Activated naive CD8-positive, alpha-beta T cell treated with anti-CD3 and anti-CD28 coated beads, Interleukin-2, amount 10 ng/mL, durations not matched to agents 7 days and 5 days (primary cell): ENCODE results near the gene INO80B. TPM values are rescaled to one million over a fixed set of nuclear protein-coding genes. Genes with fewer than 3 reads are reported as not detected.

Source experiments
- ATAC-seq: fragments of 150-1000 bp; cut with Tn5 transposase; one replicate; pipeline ENCODE4 v1.10.0; 2021; ENCODE audit warnings: low read depth, moderate library complexity
- POLR2A ChIA-PET: fragments of 350-600 bp; sonication (Branson Sonifier 250); formaldehyde crosslinking; loops from one replicate; lab custom pipeline; 2021; ENCODE audit warnings: antibody characterized with exemption; lab: Charles Lee
- DNase-seq: peaks from one replicate; pipeline ENCODE4 v3.0.0; 2021
- H3K27ac Mint-ChIP-seq: one replicate; pipeline ENCODE4 v1.8.0; 2022; ENCODE audit warnings: mild to moderate bottlenecking, mixed read lengths
- H3K27me3 Mint-ChIP-seq: one replicate; pipeline ENCODE4 v1.8.0; 2022; ENCODE audit warnings: mild to moderate bottlenecking, moderate library complexity, mixed read lengths
- H3K36me3 Mint-ChIP-seq: one replicate; pipeline ENCODE4 v1.8.0; 2021; ENCODE audit warnings: mild to moderate bottlenecking, mixed read lengths
- H3K4me1 Mint-ChIP-seq: one replicate; pipeline ENCODE4 v1.8.0; 2021; ENCODE audit warnings: mixed read lengths
- H3K4me3 Mint-ChIP-seq: one replicate; pipeline ENCODE4 v1.8.0; 2022; ENCODE audit warnings: mild to moderate bottlenecking, moderate library complexity, mixed read lengths
- H3K9me3 Mint-ChIP-seq: one replicate; pipeline ENCODE4 v1.8.0; 2021; ENCODE audit warnings: mixed read lengths
- total RNA-seq, 2 experiments: library from RNA; stranded (reverse); gene quantifications; one replicate each; pipeline ENCODE4 v1.2.3, GENCODE V29; 2021

INO80B gene
- total RNA-seq, 2 experiments from 2014 or later: 46.8 to 51.4 TPM

DNA sequence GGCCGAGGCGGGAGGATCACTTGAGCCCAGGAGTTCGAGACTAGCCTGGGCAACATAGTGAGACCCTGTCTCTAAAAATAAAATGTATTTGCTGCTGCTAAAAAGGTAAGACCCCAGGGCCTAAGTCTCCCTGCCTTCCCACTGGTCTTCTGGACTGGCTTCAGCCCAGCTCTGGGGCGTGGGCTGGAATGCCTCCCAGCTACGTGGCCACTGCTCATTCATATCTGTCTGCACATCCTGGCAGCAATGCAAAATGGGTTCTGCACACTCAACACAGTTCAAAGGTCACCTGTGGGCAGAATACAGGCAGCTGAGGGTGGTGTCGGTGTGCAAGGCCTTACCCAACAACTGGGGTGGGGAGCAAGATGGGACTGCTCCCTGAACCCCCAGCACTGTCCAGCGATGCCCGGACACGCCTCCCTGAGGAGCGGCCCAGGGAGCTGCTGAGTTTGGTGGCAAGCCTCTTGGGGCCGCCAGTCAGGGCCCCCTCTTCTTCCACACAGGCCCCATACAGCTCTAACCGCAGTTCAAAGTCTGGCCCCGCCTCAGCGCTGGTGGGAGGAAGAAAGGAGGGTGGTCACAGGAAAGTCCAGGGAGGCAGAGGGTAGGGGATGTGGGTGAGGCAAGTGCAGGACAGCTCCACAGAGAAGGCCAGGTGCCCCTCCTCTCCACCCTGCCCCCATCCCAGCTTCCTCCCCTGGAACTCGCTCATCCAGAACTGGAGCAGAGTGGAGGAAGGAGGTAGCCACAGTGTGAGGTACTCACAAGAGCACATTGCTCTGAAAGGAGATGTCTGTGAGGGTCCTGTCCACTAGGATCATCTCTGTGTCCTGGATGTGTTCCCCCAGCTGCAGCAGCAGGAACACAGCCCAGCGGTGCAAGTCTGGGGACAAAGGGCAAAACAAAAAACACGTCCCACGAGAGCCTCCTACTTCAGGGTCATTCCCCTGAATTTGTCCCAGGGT is 25.1 kb upstream of the INO80B start:
- POLR2A ChIA-PET: no interaction called here
- Mint-ChIP-seq H3K36me3 (peaks cover 8% of the 10 kb centered on the region), H3K4me1 (no peaks in the 10 kb centered on the region), H3K27ac (no peak overlapping the region), H3K27me3 (no peaks in the 10 kb centered on the region), H3K4me3 (no peak overlapping the region), H3K9me3 (no peaks in the 10 kb centered on the region)
- ATAC-seq: no peak
- DNase-seq: no peak

DNA sequence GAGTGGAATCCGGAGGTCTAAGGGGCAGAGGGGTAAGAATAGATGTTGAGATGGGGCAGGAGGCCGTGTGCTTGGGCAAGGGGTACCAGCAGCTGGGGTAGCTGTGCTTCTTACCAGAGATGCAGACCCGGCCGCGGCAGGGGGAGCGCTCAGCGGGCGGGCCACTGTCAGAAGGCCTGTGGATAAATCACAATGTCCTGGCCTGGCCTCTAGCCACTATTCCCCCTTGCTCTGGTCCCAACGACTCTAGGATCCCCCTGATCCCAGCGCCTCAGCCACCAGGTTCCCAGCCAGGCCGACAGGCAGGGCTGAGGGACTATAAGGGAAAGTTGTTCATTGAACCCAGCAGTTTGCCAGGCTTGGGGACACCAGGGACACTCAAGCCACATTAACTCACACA is 24.4 kb upstream of the INO80B start:
- DNase-seq (no peak), ATAC-seq (no peak)
- no peaks in the 10 kb centered on the region for H3K4me1 Mint-ChIP-seq
- POLR2A ChIA-PET: interaction anchor here (0.8 to 1.2 kb wide), 2 partner anchors 10 to 14 kb away, joined by 3 read pairs; partner anchors contain the start of gene C2orf81
- peaks cover 3% of the 10 kb centered on the region for H3K36me3 Mint-ChIP-seq
- H3K4me3 Mint-ChIP-seq: no peak overlapping the region
- no peaks in the 10 kb centered on the region for H3K27me3 Mint-ChIP-seq
- H3K9me3 Mint-ChIP-seq: no peaks in the 10 kb centered on the region
- H3K27ac Mint-ChIP-seq: no peak overlapping the region

GRCh38 chr2:74436111-74436805 is 18.6 kb upstream of the INO80B start:
- no peak for DNase-seq
- H3K27me3 Mint-ChIP-seq: peaks cover 26% of the 10 kb centered on the region
- H3K4me3 Mint-ChIP-seq: no peak overlapping the region
- no peaks in the 10 kb centered on the region for H3K36me3 Mint-ChIP-seq
- peaks cover 4% of the 10 kb centered on the region for H3K4me1 Mint-ChIP-seq
- H3K27ac Mint-ChIP-seq: no peak overlapping the region
- POLR2A ChIA-PET: no interaction called here
- ATAC-seq: no peak
- H3K9me3 Mint-ChIP-seq: no peaks in the 10 kb centered on the region

DNA sequence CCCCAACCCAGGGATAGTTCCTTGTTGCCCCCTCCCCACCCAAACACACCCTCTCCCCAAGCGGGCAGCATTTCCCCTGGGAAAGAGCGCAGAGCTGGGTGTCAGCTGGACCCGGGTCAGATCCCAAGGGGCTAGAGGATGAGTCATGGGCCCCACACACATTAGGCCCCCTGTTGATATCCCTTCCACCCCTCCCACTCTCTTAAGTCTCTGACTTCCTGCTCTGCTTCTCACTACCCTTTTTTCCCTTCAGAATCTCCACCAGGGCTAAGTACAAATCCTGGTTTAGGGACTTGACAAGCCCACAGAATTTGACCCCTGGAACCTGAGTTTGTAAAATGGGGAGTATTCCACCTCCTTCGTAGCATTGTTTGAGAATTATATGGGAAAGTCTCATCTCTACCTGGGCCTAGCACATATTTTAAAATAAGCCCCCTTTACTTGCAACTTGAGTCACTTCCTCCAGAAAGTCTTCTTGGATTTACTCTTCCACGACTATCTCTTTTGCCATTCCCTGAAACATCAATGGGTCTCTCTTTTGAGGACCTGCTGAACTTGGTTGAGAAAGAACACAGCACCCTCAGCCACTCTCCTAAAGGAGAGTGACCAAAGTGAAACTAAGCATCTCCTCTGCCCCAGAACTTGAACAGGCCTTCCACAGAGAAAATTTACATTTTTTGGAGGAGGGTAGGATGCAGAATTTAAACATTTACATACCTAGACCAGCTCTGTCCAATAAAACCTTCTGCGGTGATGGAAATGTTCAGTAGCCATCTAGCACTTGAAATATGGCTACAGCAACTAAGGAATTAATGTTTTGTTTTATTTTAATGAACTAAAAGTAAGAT is 17.8 kb upstream of the INO80B start:
- H3K36me3 Mint-ChIP-seq: no peaks in the 10 kb centered on the region
- DNase-seq: no peak
- POLR2A ChIA-PET: no interaction called here
- peaks cover 4% of the 10 kb centered on the region for H3K4me1 Mint-ChIP-seq
- no peak overlapping the region for H3K27ac Mint-ChIP-seq
- no peaks in the 10 kb centered on the region for H3K9me3 Mint-ChIP-seq
- no peak overlapping the region for H3K4me3 Mint-ChIP-seq
- peaks cover 29% of the 10 kb centered on the region for H3K27me3 Mint-ChIP-seq
- ATAC-seq: no peak

DNA sequence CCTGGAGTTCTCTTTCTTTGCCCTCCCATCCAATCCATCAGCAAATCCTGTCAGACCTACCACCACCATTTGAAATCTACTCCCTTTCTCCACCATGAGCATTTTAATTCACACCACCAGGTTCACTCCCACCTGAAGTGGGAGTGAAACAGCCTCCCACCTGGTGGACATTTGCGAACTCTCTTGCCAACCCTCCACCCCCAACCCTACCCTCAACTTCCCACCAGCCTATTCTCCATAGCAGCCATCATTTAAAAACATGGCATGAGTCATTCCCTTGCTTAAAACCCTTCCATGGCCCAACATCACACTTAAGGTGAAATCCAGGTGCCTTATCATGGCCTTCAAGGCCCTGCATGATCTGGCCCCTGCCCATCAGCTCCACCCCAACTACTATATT is 16.6 kb upstream of the INO80B start:
- POLR2A ChIA-PET: interaction anchor here (1.6 kb wide), 1 partner anchor 17 kb away, joined by 5 read pairs; the partner anchor contains the start of genes C2orf81 and WDR54
- DNase-seq (no peak), ATAC-seq (no peak)
- no peak overlapping the region for H3K27ac Mint-ChIP-seq
- no peak overlapping the region for H3K4me3 Mint-ChIP-seq
- H3K36me3 Mint-ChIP-seq: peaks cover 1% of the 10 kb centered on the region
- peaks cover 39% of the 10 kb centered on the region for H3K27me3 Mint-ChIP-seq
- H3K4me1 Mint-ChIP-seq: peaks cover 5% of the 10 kb centered on the region
- H3K9me3 Mint-ChIP-seq: no peaks in the 10 kb centered on the region

GRCh38 chr2:74439373-74439772 is 15.5 kb upstream of the INO80B start:
- Mint-ChIP-seq H3K27me3 (peaks cover 48% of the 10 kb centered on the region), H3K36me3 (peaks cover 1% of the 10 kb centered on the region), H3K9me3 (no peaks in the 10 kb centered on the region), H3K4me1 (peaks cover 7% of the 10 kb centered on the region), H3K27ac (no peak overlapping the region), H3K4me3 (no peak overlapping the region)
- DNase-seq: no peak
- no peak for ATAC-seq
- POLR2A ChIA-PET: interaction anchor here (1.6 kb wide), 1 partner anchor 18 kb away, joined by 5 read pairs; the partner anchor contains the start of genes C2orf81 and WDR54

- DNase-seq (no peak), ATAC-seq (no peak)
- POLR2A ChIA-PET: interaction anchor here (0.8 to 1.6 kb wide), 4 partner anchors 12 to 19 kb away, joined by 3 to 5 read pairs (median 4); partner anchors contain the start of genes C2orf81 and WDR54
- H3K27me3 Mint-ChIP-seq: peaks cover 51% of the 10 kb centered on the region
- H3K9me3 Mint-ChIP-seq: no peaks in the 10 kb centered on the region
- peaks cover 1% of the 10 kb centered on the region for H3K36me3 Mint-ChIP-seq
- peaks cover 7% of the 10 kb centered on the region for H3K4me1 Mint-ChIP-seq
- H3K27ac Mint-ChIP-seq: no peak overlapping the region
- H3K4me3 Mint-ChIP-seq: no peak overlapping the region
Observed at GRCh38 chr2:74439803-74440377, 15.0 kb upstream of the INO80B start.

DNA sequence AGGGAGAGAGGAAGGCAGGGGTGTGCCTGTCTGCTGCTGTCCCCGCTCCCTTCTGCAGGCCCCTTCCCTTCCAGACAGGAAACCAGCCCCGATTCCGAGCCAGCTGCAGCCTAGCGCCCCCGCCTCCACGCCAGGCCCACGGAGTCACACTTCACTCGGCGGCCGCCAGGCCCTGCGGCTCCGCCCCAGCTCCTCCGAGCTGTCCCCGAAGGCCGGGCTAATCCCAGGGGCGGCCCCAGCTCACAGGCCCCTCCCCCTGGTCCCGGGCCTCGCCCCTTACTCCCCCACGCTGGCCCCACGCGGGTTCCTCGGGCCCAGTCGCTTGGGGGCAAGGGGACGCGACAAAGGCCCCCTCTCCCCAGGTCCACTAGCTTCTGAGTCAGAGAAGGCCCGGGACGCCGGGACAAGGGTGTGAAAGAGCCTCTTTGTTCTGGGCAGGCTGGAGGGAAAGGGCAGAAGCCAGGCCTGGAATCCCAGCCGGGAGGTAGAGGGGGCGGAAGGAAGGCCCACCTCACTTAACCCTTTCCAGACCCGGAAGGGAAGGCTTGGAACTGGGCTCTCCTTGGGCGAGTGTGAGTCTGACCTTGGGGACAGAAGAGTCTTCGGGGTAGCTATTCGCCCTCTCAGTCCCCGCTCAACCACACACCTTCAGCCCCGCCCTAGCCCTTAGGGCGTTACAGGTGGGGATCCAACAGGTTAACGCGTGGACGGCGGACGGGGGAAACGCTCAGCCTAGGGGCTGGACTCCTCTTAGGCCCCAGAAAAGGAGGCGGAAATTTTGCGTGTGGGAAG is 14.3 kb upstream of the INO80B start:
- Mint-ChIP-seq H3K4me1 (peaks cover 7% of the 10 kb centered on the region), H3K36me3 (peaks cover 1% of the 10 kb centered on the region), H3K27me3 (peaks cover 57% of the 10 kb centered on the region), H3K9me3 (no peaks in the 10 kb centered on the region), H3K4me3 (peak overlapping the region; percentile 64), H3K27ac (no peak overlapping the region)
- DNase-seq (peak; percentile 61), ATAC-seq (peak; percentile 82)
- POLR2A ChIA-PET: interaction anchor here (0.6 to 1.2 kb wide), 6 partner anchors 12 to 20 kb away, joined by 3 to 5 read pairs (median 4); partner anchors contain the start of genes INO80B and WBP1

DNA sequence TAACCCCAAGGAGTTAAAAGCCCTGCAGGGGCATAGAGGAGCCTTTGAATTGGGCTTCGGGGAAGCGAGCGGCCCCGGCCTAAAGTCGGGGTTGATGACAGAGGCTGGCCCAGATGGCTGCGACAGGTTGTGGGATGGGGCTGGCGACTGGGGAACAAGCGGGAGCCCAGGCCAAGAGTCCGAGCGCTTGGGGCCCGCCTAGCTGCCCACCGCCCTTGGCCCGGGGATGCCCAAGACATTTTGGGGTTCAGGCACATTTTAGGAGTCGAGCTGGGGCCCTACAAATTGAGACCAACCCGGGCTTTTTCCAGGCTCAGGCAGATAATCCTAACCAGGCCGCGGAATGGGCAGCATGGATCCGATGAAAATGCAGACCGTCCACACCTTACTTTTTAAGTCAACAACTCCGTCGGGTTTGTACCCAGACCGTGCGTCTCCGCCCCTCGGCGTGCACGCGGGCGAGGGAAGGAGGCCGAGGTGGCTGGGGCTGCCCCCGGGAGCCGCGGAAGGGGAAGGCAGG is 13.7 kb upstream of the INO80B start:
- Mint-ChIP-seq H3K9me3 (no peaks in the 10 kb centered on the region), H3K36me3 (peaks cover 1% of the 10 kb centered on the region), H3K4me3 (peak overlapping the region; percentile 78), H3K27me3 (peaks cover 61% of the 10 kb centered on the region), H3K4me1 (peaks cover 7% of the 10 kb centered on the region), H3K27ac (no peak overlapping the region)
- POLR2A ChIA-PET: interaction anchor here (0.6 to 0.9 kb wide), 3 partner anchors 13 to 19 kb away, joined by 3 to 5 read pairs (median 4); partner anchors contain the start of genes INO80B and WBP1
- DNase-seq: no peak
- ATAC-seq: no peak

DNA sequence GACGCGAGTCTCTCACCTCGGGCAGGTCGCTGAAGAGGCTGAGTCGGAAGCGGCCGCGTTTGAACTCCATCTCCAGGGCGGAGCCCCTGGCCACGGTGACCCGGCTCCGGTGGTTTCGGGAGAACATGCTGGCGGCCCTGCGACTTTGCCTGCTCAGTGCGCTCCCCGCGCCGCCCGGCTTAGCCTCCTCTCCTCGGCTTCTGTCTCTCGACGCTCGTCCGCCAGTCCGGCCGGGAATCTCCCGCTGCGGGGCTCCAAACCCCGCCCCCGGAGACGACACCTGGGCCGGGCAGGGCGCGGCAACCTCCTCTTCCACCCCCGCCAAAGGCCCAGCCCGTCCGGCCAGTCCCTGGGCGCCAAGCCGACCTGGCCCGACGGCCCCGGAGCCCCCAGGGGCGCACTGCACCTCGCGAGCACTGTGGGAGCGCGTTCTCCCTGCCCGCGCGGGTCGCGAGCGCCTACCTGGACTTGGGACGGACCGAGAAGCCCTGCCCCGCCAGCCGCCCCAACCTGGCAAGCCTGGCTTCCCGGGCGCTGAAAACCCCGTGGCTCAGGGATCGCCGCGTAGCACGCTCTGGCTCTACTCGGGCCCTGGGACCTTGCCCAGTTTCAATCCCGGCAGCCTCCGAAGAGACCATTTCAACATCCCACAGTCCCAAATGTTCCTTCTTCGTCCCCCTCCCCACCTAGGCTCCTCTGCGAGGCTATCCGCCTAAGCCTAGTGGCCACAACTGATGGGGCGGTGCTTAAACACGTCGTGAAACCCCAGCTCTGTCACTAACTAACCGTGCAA is 13.0 kb upstream of the INO80B start, which contains the start of gene RTKN:
Gene RTKN, minus strand, starts transcription at position 248 of the 793 bp plus-strand sequence. Its CDS starts 121 bp downstream, at position 127.
- H3K4me3 Mint-ChIP-seq: peak within 1 kb of the TSS; percentile 78
- no peak within 1 kb of the TSS for H3K27ac Mint-ChIP-seq
- no peaks in the 10 kb centered on the region for H3K9me3 Mint-ChIP-seq
- POLR2A ChIA-PET: interaction anchor here (0.8 to 1.2 kb wide), 3 partner anchors 13 to 20 kb away, joined by 3 to 5 read pairs (median 3); partner anchors contain the start of gene INO80B
- peaks cover 66% of the 10 kb centered on the region for H3K27me3 Mint-ChIP-seq
- peaks cover 7% of the 10 kb centered on the region for H3K4me1 Mint-ChIP-seq
- DNase-seq (peak; percentile 56), ATAC-seq (peak; percentile 51)
- peaks cover 1% of the 10 kb centered on the region for H3K36me3 Mint-ChIP-seq
